ENCODE measurements around the gene CRAMP1.

- no peak for TF ChIP-seq POLR2A (IDR thresholded peaks at IDR 0.05)
- TF ChIP-seq, protein P1, sequence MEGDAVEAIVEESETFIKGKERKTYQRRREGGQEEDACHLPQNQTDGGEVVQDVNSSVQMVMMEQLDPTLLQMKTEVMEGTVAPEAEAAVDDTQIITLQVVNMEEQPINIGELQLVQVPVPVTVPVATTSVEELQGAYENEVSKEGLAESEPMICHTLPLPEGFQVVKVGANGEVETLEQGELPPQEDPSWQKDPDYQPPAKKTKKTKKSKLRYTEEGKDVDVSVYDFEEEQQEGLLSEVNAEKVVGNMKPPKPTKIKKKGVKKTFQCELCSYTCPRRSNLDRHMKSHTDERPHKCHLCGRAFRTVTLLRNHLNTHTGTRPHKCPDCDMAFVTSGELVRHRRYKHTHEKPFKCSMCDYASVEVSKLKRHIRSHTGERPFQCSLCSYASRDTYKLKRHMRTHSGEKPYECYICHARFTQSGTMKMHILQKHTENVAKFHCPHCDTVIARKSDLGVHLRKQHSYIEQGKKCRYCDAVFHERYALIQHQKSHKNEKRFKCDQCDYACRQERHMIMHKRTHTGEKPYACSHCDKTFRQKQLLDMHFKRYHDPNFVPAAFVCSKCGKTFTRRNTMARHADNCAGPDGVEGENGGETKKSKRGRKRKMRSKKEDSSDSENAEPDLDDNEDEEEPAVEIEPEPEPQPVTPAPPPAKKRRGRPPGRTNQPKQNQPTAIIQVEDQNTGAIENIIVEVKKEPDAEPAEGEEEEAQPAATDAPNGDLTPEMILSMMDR (IDR thresholded peaks at IDR 0.05) = no peak
Observed at GRCh38 chr16:1590930-1591705, 21.0 kb upstream of the CRAMP1 start.
